H1 (cell line): ENCODE results near the gene MPIG6B. TPM values are rescaled to one million over a fixed set of nuclear protein-coding genes. Genes with fewer than 3 reads are reported as not detected.

Experiments used
- CTCF ChIA-PET: fragments of 300-600 bp; sonication (Branson Sonifier 250); formaldehyde crosslinking; loops from one replicate; lab custom pipeline; 2021; ENCODE audit not compliant: partially characterized antibody; lab: Charles Lee
- POLR2A ChIA-PET: fragments of 300-600 bp; sonication (Branson Sonifier 250); formaldehyde crosslinking; loops from one replicate; lab custom pipeline; 2021; ENCODE audit warnings: inconsistent platforms; ENCODE audit not compliant: partially characterized antibody; lab: Charles Lee
- DNase-seq, 2 experiments: peaks; one replicate each; pipeline versions ENCODE4 v3.0.0 to v3.0.0-alpha.2; 2010 to 2022; ENCODE audit warnings: low spot score in 2 of 2, low read depth in 1 of 2, mixed read lengths in 1 of 2
- FAIRE-seq: peaks from 2 replicates; lab custom pipeline; 2011; peaks lifted over from hg19 to GRCh38; lab: Jason Lieb, UNC
- H2AFZ ChIP-seq: 2 replicates; pipeline ENCODE4 v1.8.1; 2012; ENCODE audit warnings: low read length, inconsistent platforms
- H2AK5ac ChIP-seq: 2 replicates; pipeline ENCODE4 v1.6.1; 2013; ENCODE audit warnings: low read depth, low read length
- H2BK120ac ChIP-seq: replicated peaks from 2 replicates; pipeline ENCODE3; 2013; ENCODE audit warnings: low read depth, low read length, inconsistent platforms
- H2BK12ac ChIP-seq: 2 replicates; pipeline ENCODE4 v1.6.1; 2013; ENCODE audit warnings: low read depth, low read length
- H2BK15ac ChIP-seq: 2 replicates; pipeline ENCODE4 v1.6.1; 2013; ENCODE audit warnings: low read length
- H2BK20ac ChIP-seq: 2 replicates; pipeline ENCODE4 v1.6.1; 2013; ENCODE audit warnings: low read length
- H2BK5ac ChIP-seq: 2 replicates; pipeline ENCODE4 v1.6.1; 2013; ENCODE audit warnings: low read depth, low read length
- H3K14ac ChIP-seq: 2 replicates; pipeline ENCODE4 v1.6.1; 2013; ENCODE audit warnings: inconsistent platforms; ENCODE audit not compliant: insufficient read length
- H3K18ac ChIP-seq: 2 replicates; pipeline ENCODE4 v1.6.1; 2013; ENCODE audit warnings: low read length; ENCODE audit errors: extremely low read depth
- H3K23ac ChIP-seq: 2 replicates; pipeline ENCODE4 v1.6.1; 2013; ENCODE audit warnings: inconsistent platforms; ENCODE audit not compliant: insufficient read length
- H3K23me2 ChIP-seq: 2 replicates; pipeline ENCODE4 v1.6.1; 2013; ENCODE audit warnings: low read depth, low read length
- H3K27ac ChIP-seq: 2 replicates; pipeline ENCODE4 v1.6.1; 2011; ENCODE audit warnings: low read depth, low read length, inconsistent platforms
- H3K27me3 ChIP-seq, 4 experiments: replicated peaks in 1 of 4; 1 replicate in 1 of 4; 2 replicates in 3 of 4; pipeline versions ENCODE4 v1.6.1 to v1.8.1; 2011 to 2013; ENCODE audit warnings: low read length in 3 of 4, mild to moderate bottlenecking in 3 of 4, inconsistent platforms in 2 of 4, mixed read lengths in 2 of 4, moderate library complexity in 1 of 4; ENCODE audit not compliant: control insufficient read depth in 3 of 4, insufficient read depth in 3 of 4; ENCODE audit errors: extremely low read depth in 1 of 4
- H3K36me3 ChIP-seq, 4 experiments: 2 replicates each; pipeline versions ENCODE4 v1.6.1 to v1.8.1; 2011 to 2013; ENCODE audit warnings: mild to moderate bottlenecking in 4 of 4, low read length in 3 of 4, moderate library complexity in 2 of 4, control low read depth in 1 of 4, inconsistent platforms in 1 of 4; ENCODE audit not compliant: insufficient read depth in 4 of 4, control insufficient read depth in 2 of 4
- H3K4ac ChIP-seq: replicated peaks from 2 replicates; pipeline ENCODE3; 2013; ENCODE audit warnings: low read length, low read depth, mixed read lengths, inconsistent platforms; ENCODE audit not compliant: insufficient read length
- H3K4me1 ChIP-seq, 4 experiments: replicated peaks in 1 of 4; 1 replicate in 1 of 4; 2 replicates in 3 of 4; pipeline versions ENCODE4 v1.6.1 to v1.8.1; 2011 to 2013; ENCODE audit warnings: low read length in 3 of 4, inconsistent platforms in 2 of 4, mixed read lengths in 1 of 4; ENCODE audit not compliant: insufficient read depth in 4 of 4, control insufficient read depth in 3 of 4
- H3K4me2 ChIP-seq, 2 experiments: 2 replicates each; pipeline versions ENCODE4 v1.6.1 to v1.8.1; 2011 to 2013; ENCODE audit warnings: low read depth in 2 of 2, low read length in 2 of 2, control low read depth in 1 of 2, inconsistent platforms in 1 of 2, mild to moderate bottlenecking in 1 of 2; ENCODE audit not compliant: insufficient read depth in 1 of 2
- H3K4me3 ChIP-seq, 4 experiments: fragments of 200-600, 300-600 bp in 1 of 4; sonication (generic), shearing (Covaris generic), sonication (Bioruptor Twin) in 1 of 4; 2 replicates each; pipeline versions ENCODE4 v1.5.1 to v1.8.1; 2011 to 2016; ENCODE audit warnings: low read length in 4 of 4, low read depth in 3 of 4, control low read depth in 2 of 4, inconsistent platforms in 2 of 4, mild to moderate bottlenecking in 2 of 4, mixed read lengths in 1 of 4, moderate library complexity in 1 of 4; ENCODE audit not compliant: insufficient read depth in 2 of 4; ENCODE audit errors: extremely low read depth in 1 of 4
- H3K56ac ChIP-seq: replicated peaks from 2 replicates; pipeline ENCODE3; 2013; ENCODE audit warnings: low read depth, mild to moderate bottlenecking, mixed read lengths, low read length, inconsistent platforms; ENCODE audit not compliant: insufficient read length
- H3K79me1 ChIP-seq: 2 replicates; pipeline ENCODE4 v1.6.1; 2013; ENCODE audit warnings: low read depth, low read length, control low read depth
- H3K79me2 ChIP-seq, 2 experiments: 2 replicates each; pipeline versions ENCODE4 v1.6.1 to v1.8.1; 2012 to 2013; ENCODE audit warnings: low read length in 2 of 2, mild to moderate bottlenecking in 2 of 2, inconsistent platforms in 1 of 2; ENCODE audit not compliant: insufficient read depth in 2 of 2, control insufficient read depth in 1 of 2
- H3K9ac ChIP-seq, 4 experiments: replicated peaks in 1 of 4; 1 replicate in 1 of 4; 2 replicates in 3 of 4; pipeline versions ENCODE4 v1.6.1 to v1.8.1; 2011 to 2013; ENCODE audit warnings: low read depth in 3 of 4, low read length in 3 of 4, control low read depth in 2 of 4, mild to moderate bottlenecking in 2 of 4, moderate library complexity in 2 of 4, inconsistent platforms in 1 of 4; ENCODE audit errors: extremely low read depth in 1 of 4
- H3K9me3 ChIP-seq, 2 experiments: 2 replicates each; pipeline versions ENCODE4 v1.6.1 to v1.8.1; 2012 to 2013; ENCODE audit warnings: mild to moderate bottlenecking in 2 of 2, moderate library complexity in 2 of 2, control low read depth in 1 of 2, inconsistent platforms in 1 of 2, low read depth in 1 of 2, low read length in 1 of 2, mixed read lengths in 1 of 2; ENCODE audit not compliant: insufficient read depth in 2 of 2
- H4K20me1 ChIP-seq, 2 experiments: replicated peaks in 1 of 2; 2 replicates each; pipeline versions ENCODE3 to v1.8.1; 2011 to 2013; ENCODE audit warnings: inconsistent platforms in 2 of 2, low read length in 2 of 2, mild to moderate bottlenecking in 1 of 2; ENCODE audit not compliant: insufficient read depth in 2 of 2, control insufficient read depth in 1 of 2
- H4K5ac ChIP-seq: 2 replicates; pipeline ENCODE4 v1.6.1; 2013; ENCODE audit warnings: low read length, low read depth, mixed read lengths, inconsistent platforms; ENCODE audit not compliant: insufficient read length
- H4K8ac ChIP-seq: 2 replicates; pipeline ENCODE4 v1.8.0; 2013; ENCODE audit warnings: mild to moderate bottlenecking, moderate library complexity, low read length, inconsistent platforms; ENCODE audit not compliant: insufficient read depth; ENCODE audit errors: extremely low read depth
- H4K91ac ChIP-seq: replicated peaks from 2 replicates; pipeline ENCODE3; 2013; ENCODE audit warnings: low read length, mixed read lengths, inconsistent platforms; ENCODE audit not compliant: insufficient read length
- BRCA1 ChIP-seq: IDR thresholded peaks from 2 replicates; pipeline ENCODE4 v1.6.1; 2012; ENCODE audit warnings: low read depth, low read length, improper control_type of control experiment
- CBX8 ChIP-seq: fragments of 300-800, 300-1000 bp; sonication (generic); IDR thresholded peaks from 2 replicates; pipeline ENCODE4 v1.7.1; 2016; ENCODE audit warnings: low read depth, low read length, borderline replicate concordance
- CTBP2 ChIP-seq: IDR thresholded peaks from 2 replicates; pipeline ENCODE4 v1.7.0; 2011; ENCODE audit warnings: borderline replicate concordance, mild to moderate bottlenecking, moderate library complexity, mixed read lengths, low read length; ENCODE audit not compliant: insufficient read depth, insufficient read length
- HDAC2 ChIP-seq, 2 experiments: fragments of 300-600 bp in 1 of 2; sonication (generic) in 1 of 2; IDR thresholded peaks; 2 replicates each; pipeline ENCODE4 v1.6.1; 2011 to 2012; ENCODE audit warnings: low read depth in 2 of 2, low read length in 2 of 2, mild to moderate bottlenecking in 2 of 2, moderate library complexity in 2 of 2, borderline replicate concordance in 1 of 2, inconsistent platforms in 1 of 2
- JUN ChIP-seq: IDR thresholded peaks from 2 replicates; pipeline ENCODE4 v1.6.1; 2011; ENCODE audit warnings: low read depth, mild to moderate bottlenecking, improper control_type of control experiment, low read length
- KDM1A ChIP-seq: fragments of 200-600, 300-600 bp; sonication (generic); IDR thresholded peaks from 2 replicates; pipeline ENCODE4 v1.7.1; 2016; ENCODE audit warnings: mild to moderate bottlenecking, low read length, borderline replicate concordance
- MAX ChIP-seq: IDR thresholded peaks from 2 replicates; pipeline ENCODE4 v1.6.1; 2012; ENCODE audit warnings: inconsistent platforms
- NANOG ChIP-seq: IDR thresholded peaks from 2 replicates; pipeline ENCODE4 v1.6.1; 2011; ENCODE audit warnings: low read length, low read depth, mild to moderate bottlenecking, inconsistent platforms; ENCODE audit not compliant: insufficient read depth, poor library complexity, severe bottlenecking
- RAD21 ChIP-seq, 2 experiments: IDR thresholded peaks in 1 of 2; conservative IDR thresholded peaks in 1 of 2; 2 replicates each; pipeline ENCODE4 v1.6.1; 2011; ENCODE audit warnings: low read depth in 2 of 2, low read length in 2 of 2, improper control_type of control experiment in 1 of 2, inconsistent platforms in 1 of 2, mild to moderate bottlenecking in 1 of 2, moderate library complexity in 1 of 2
- SIRT6 ChIP-seq: IDR thresholded peaks from one replicate; pipeline ENCODE4 v1.7.1; 2012; ENCODE audit warnings: low read length, inconsistent platforms
- WGBS, 2 experiments: shearing (Covaris generic) in 1 of 2; methylation state at CpG; one replicate each; pipeline versions ENCODE4 v1.1.6 to v1.1.7; 2013 to 2015; ENCODE audit warnings: low lambda C conversion rate in 2 of 2, mixed read lengths in 2 of 2, inconsistent platforms in 1 of 2, low coverage in 1 of 2, missing lambda C conversion rate in 1 of 2; ENCODE audit not compliant: insufficient replicate concordance in 2 of 2, insufficient coverage in 1 of 2, insufficient read length in 1 of 2; ENCODE audit errors: extremely low coverage in 1 of 2, missing lambda C conversion rate in 1 of 2; 5-methylcytosine and 5-hydroxymethylcytosine counted together
- polyA plus RNA-seq, 7 experiments: library from polyadenylated mRNA; depleted of rRNA in 3 of 7; stranded (reverse) in 5 of 7; unstranded in 2 of 7; fragments of >200 nt in 5 of 7; fragments of 200-250 nt in 2 of 7; gene quantifications; 1 replicate in 5 of 7; 2 replicates in 1 of 7; 4 replicates in 1 of 7; pipeline versions ENCODE4 v1.2.1 to v1.2.3, GENCODE V29; 2011 to 2013; ENCODE audit warnings: missing spikeins in 2 of 7, mixed read lengths in 2 of 7
- total RNA-seq: library from RNA; stranded (reverse); fragmentation: NEBNext Ultra II Directional; extraction: Animal tissue kit (Norgen Biotek cat#: 25700); gene quantifications from 2 replicates; pipeline ENCODE4 v1.2.1, GENCODE V29; 2021

MPIG6B gene
- total and polyA plus RNA-seq, 2 of the 8 experiments (the other 6 are each of a cell fraction or from before 2014, with no cell fraction given) = 0.18 TPM; not detected in 1

GRCh38 chr6:31717499-31718222, 5.5 kb upstream of the MPIG6B start:
- no peaks in the 10 kb centered on the region for H3K79me2 ChIP-seq
- CTCF ChIA-PET = interaction anchor here (0.7 to 1.5 kb wide), 8 partner anchors 10 to 72 kb away, joined by 3 to 5 read pairs (median 3); partner anchors contain the start of gene LY6G5B
- TF ChIP-seq CBX8 (no peak), SIRT6 (no peak), NANOG (no peak), JUN (no peak), CTBP2 (no peak), MAX (peak; percentile 83), BRCA1 (no peak), RAD21 (IDR thresholded peaks at IDR 0.05 in 1 of 2, conservative IDR thresholded peaks at IDR 0.05 in 1 of 2; ENCODE audit: low read depth in 2 of 2, low read length in 2 of 2) (peak; percentile 50 to 56; a peak in 3 of 4 replicates), KDM1A (no peak), HDAC2 (IDR thresholded peaks at IDR 0.05; ENCODE audit: borderline replicate concordance in 1 of 2, low read depth in 2 of 2, low read length in 2 of 2) (0 out of 4 replicates have a peak, but pooled peaks of 1 of the 2 experiments have one; percentile 45)

More at GRCh38 chr6:31717499-31718222, 5.5 kb upstream of the MPIG6B start:
- no peaks in the 10 kb centered on the region for H4K20me1 ChIP-seq
- no peaks in the 10 kb centered on the region for H3K79me1 ChIP-seq
- H4K8ac ChIP-seq = no peak overlapping the region
- no peaks in the 10 kb centered on the region for H3K9me3 ChIP-seq
- no peaks in the 10 kb centered on the region for H3K36me3 ChIP-seq
- no peak overlapping the region for H3K14ac ChIP-seq
- 0 out of 4 replicates have a peak overlapping the region, but pooled peaks of 1 of the 2 experiments have one; percentile 45 for H3K4me2 ChIP-seq
- peaks cover 11 to 29% (median 27%) of the 10 kb centered on the region in 4 experiments for H3K4me1 ChIP-seq
- no peaks in the 10 kb centered on the region for H3K23me2 ChIP-seq
- DNase-seq (no peak), FAIRE-seq (no peak)
- no peak overlapping the region for H3K56ac ChIP-seq
- no peak overlapping the region for H2BK120ac ChIP-seq
- H4K91ac ChIP-seq = no peak overlapping the region
- no peak overlapping the region for H2BK20ac ChIP-seq
- no peak overlapping the region for H3K27ac ChIP-seq
- no peak overlapping the region for H2BK5ac ChIP-seq
- peak overlapping the region; percentile 51 for H4K5ac ChIP-seq
- POLR2A ChIA-PET = interaction anchor here (3.5 to 4.7 kb wide), 3 partner anchors 12 to 22 kb away, joined by 10 to 36 read pairs (median 19); partner anchors contain the start of genes ABHD16A, DDAH2 and MSH5
- no peak overlapping the region for H3K18ac ChIP-seq
- no peak overlapping the region for H3K9ac ChIP-seq
- no peak overlapping the region for H3K4ac ChIP-seq
- 0 out of 8 replicates have a peak overlapping the region, but pooled peaks of 1 of the 4 experiments have one; percentile 9 for H3K4me3 ChIP-seq
- H2BK15ac ChIP-seq = no peak overlapping the region
- WGBS, 2 experiments = 63% methylated on average over 10 of the region's 10 CpGs; no CpG with 5 or more reads in 1 of the 2 experiments
- H3K27me3 ChIP-seq = no peaks in the 10 kb centered on the region; a peak in 1 of 7 replicates
- H2AFZ ChIP-seq = 0 out of 2 replicates have a peak overlapping the region, but pooled peaks have one; percentile 43
- no peak overlapping the region for H2BK12ac ChIP-seq
- no peak overlapping the region for H3K23ac ChIP-seq
- H2AK5ac ChIP-seq = no peak overlapping the region
